Renal cortical epithelial cell (primary cell): ENCODE data around the gene LRGUK. TPM values are rescaled to one million over a fixed set of nuclear protein-coding genes. Genes with fewer than 3 reads are reported as not detected.
"Not testable (repeated sequence)": the region's sequence is repeated elsewhere in the genome, so short reads cannot be mapped to it uniquely, and the experiment has no call there.

Source experiments
- DNase-seq: peaks from one replicate; pipeline ENCODE4 v3.0.0-alpha.2; 2011; ENCODE audit warnings: low read depth
- total RNA-seq: library from RNA; depleted of rRNA; stranded (reverse); fragments of >200 nt; gene quantifications from 2 replicates; pipeline ENCODE4 v1.2.3, GENCODE V29; 2014

LRGUK gene
- total RNA-seq, 1 donor from 2014 or later = 0.94 TPM

GRCh38 chr7:134184767-134185166 is 57.6 kb downstream of the LRGUK start:
- no peak for DNase-seq

GRCh38 chr7:134186027-134186426 is 58.9 kb downstream of the LRGUK start:
- no peak for DNase-seq

DNA sequence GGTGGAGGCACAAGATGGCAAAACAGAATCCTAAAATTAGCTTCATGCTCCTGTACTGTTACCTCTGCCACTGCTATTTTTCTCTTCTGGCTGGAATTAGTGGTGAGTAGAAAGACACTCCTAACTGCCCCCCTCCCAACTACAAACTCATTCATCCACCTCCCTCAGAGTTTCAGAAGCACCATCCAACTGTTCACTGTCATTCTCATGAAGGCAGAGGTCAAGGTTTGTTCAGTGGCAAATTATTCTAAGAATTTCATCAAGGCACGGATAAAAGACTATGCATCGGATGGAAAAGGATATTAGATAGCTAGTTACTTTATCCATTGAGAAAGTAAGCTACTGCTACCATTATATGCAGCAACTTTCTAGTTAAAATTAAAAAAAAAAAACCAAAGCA is 59.7 kb downstream of the LRGUK start:
- DNase-seq = no peak

DNA sequence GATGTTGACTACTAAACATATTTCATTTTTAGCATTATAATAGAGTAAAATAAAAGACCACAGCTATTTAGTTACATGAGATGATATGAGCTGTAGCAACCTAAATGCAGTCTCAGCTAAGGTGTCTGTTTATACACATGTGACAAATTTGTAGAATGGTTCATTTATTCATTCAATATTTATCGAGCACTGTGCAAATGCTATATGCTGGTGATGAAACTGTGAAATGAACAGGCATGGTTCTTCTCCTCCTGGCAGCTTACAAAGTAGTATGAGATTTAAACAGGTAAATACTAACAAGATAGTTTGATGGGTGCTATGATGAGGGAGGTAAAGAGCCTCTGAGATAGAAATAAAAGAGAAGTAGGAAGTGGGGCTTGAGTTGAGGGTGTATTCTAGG is 60.8 kb downstream of the LRGUK start:
- DNase-seq = no peak

DNA sequence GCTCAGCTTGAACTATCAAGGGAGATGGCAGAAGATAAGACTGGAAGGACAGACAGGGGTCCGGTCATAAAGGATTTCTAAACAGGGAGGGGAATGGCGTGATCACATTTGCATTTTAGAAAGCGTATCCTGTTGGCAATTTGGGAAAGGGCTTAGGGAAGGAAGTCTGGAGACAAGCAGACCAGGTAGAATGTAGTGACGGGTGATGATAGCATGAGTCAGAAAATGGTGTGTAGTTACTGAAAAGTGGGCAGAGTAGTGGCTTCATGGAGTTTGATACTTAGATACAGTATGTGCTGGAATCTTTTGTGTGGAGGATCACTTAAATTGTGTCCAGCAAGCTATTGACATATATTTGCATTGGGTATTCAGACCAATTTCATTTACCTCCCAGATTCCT is 61.2 kb downstream of the LRGUK start:
- DNase-seq = no peak

DNA sequence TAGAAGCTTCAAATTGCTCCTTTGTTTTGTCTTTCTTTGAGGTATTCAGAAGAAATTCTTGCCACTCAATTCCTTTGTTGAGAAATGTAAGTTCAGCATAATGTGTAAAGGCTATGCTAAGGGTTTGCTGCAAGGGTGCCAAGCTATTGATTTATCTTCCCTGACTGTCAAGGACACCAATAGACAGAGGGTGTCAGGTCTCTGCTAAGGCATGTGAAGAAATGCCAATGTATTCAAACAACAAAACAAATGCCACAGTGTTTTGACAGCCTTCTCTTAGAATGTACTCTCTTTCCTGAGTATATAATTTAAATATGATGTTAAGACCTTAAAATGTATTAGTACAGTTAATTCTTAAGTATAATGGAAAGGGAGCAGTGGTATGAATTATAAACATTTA is 62.4 kb downstream of the LRGUK start:
- no peak for DNase-seq

GRCh38 chr7:134191876-134192275 is 64.7 kb downstream of the LRGUK start:
- no peak for DNase-seq

GRCh38 chr7:134193240-134193639 is 66.1 kb downstream of the LRGUK start:
- no peak for DNase-seq

- DNase-seq = no peak
Measured at GRCh38 chr7:134195252-134195651, 68.1 kb downstream of the LRGUK start.

- no peak for DNase-seq
Measured at GRCh38 chr7:134196439-134196838, 69.3 kb downstream of the LRGUK start.

GRCh38 chr7:134197345-134197744 is 70.2 kb downstream of the LRGUK start:
- no peak for DNase-seq

DNA sequence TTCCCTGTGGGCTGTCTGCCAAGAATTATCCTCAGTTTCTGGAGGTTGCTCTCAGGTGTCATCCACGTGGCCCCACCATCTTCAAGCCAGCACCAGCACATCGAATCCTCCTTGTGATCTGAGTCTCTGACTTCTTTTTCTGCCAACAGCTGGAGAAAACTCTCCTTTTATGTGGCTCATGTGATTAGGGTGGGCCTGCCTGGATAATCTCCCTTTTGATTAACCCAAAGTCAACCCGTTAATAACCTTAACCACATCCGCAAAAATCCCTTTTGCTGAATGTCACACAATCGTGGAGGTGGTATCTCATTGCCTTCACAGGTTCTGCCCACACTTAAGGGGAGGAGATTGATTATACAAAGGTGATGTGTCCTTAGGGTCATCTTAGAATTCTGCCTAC is 73.8 kb downstream of the LRGUK start:
- DNase-seq = no peak

DNA sequence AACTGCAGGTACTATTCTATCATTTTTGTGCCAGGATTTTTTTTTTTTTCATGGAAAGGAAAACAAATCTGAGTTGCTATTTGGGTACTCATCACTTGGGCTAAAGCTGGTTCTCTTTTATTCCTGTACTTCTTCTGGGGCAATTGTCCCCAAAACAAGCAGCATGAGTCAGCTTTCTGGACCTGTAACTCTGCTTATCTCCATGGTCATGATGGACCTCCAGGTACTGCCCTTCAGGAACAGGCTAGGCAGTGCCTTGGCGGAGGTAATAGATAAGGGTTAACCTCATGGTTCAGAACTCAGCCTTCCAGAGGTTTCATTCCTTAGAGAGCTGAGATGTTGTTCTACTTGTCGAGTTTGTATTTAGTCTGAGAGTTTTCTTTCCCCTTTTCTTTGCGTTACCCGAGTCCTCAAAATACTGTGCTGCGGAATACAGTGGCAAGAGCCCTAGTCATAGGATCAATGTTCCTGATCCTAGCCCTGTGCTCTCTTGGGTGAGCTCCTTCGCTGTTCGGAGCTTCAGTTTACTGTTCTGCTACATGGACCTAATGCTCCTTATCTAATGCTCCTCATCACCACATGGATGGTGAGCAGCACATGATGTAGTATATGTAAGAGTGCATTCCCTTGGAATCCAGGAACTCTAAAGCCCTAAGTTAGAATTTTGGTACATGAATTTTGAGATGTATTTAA is 74.6 kb downstream of the LRGUK start:
- no peak for DNase-seq

DNA sequence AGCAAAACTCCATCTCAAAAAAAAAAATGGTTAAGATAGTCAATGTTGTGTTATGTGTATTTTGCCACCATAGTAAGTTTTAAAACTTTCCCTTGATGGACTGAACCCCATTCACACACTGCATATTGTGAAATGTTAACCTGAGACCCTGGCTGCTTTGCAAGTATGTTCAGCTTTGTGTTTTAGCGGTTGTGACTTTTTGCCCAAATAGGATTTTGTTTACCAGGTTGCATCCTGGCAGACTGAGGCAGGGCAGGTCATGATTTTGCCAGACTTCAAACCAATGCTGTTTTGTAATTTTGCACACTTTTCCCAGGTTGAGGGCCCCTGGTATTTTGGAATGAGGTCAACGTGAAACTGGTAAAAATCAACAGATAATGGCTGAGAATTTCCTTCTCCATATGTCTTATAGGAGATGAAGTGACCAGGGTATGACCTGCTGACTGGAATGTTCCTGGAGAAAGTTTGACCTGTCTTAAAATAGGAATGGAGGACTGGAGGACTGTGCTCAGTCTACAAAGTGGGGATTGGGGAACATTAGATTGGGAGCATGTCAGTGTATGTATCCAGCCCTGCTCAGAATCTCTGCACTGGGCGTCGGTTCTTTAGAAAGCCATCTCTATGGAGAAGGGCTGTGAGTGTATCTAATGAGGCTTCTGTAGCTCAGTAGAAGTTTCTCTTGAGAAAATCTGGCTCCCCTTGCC is 76.2 kb downstream of the LRGUK start:
- DNase-seq = no peak

GRCh38 chr7:134209322-134210015 is 82.3 kb downstream of the LRGUK start:
- no peak for DNase-seq

DNA sequence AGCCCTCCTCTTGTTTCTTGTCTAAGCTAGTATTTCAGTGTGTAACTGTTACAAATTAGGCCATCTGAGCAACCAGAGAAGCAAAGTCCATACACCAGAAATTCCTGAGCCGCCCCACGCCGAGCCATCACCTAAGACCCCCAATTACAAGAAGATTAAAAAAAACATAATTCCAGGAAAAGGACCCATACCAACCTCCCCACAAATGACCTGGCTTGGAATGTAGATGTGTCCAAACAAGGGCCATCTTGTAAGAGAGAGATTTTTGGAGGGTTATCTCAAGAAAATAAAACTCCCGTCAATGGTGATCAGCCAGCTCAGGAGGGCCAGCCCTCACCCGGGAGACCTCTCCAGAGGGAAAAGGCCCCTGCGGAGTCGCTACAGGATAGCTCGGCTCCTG is 83.1 kb downstream of the LRGUK start:
- DNase-seq = no peak

DNA sequence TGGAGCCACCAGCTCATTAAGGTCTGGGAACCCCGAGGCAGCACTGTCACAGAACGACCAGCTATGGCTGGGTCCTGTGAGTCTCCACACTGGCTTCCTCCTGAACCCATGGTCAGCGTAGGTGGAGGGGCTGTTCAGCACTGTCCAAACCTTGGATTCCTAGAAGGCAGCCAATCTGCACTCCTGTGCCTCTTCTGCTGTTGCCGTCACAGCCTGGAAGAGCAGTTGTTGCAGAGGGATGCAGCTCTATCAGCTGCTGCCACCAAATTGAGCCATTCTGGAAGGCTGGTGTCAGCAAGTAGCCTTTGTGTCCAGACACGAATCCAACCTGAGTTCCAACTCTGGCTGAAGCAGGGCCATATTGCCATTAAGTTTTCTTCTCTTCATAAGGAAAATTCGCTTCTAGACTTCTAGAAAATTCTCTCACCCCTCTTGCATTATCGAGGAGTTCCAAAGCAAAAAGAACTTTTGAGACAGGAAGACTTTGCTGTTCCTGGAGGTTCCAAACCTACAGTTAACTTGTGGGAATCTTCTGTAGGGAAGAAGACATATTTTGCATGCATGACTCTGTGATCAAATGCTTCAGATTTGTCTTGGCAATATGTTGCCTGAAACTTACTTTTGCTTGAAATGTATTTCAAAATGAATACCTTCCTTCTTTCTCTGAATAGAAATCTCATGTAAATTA is 84.0 kb downstream of the LRGUK start:
- DNase-seq = no peak

DNA sequence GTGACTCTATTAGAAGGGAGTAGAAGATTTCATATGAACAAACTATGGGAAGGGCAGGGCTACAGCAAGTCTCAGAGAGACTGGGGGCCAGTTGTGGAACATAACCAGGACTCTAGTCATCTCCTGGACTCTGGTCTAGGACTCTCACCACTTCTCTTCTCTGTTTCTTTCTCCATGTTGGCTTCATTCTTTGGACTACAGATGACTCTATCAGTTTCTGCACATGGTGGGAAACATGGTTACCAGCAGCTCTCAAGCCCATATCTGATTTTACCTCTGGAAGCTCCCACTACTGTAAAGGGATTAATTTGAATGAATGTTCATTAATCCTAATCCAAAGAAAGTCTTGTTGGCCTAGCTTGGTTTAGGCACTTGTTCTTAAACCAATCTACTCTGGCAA is 84.7 kb downstream of the LRGUK start:
- no peak for DNase-seq

DNA sequence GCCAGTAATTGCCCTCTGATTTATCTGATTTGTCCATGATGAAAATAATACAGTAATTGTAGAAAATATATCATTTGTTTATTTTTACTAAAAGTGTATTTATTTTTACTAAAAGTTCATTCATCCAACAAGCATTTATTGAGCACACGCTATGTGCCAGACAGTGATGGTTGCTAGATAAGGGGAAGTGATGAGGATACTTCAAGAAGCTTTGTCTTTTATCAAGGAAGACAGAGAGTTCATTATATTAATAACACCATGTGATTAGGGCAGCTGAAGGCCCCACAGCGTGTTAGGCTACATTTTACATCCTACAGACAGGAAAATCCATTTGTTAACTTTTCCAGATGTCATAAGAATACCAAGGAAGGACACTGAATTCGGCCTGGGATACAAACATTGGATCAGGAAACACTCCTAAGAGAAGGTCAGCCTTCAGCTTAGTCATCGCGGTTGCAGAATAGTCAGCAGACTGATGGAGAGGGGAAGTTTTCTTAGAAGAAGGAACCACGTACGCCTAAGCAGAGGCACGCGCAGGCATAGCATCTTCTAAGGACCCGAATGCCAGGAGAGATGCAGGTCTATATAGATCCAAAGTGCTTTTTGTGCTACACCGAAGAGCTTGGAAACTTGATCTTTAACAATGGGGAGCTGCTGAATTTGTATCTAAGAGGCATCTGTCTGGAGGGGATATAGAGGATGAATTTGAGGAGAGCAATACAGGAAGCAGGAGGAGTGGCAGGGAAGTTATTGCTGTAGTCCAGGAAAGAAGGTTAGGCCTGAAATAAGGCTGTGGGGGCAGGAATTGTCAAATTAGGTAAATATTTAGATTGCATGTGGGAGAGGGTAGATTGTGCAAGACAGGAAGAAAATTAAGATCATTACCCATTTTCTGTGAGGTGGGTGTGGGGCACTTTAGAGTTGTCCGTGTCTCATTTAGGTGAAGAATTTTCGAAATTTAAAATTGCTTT is 85.7 kb downstream of the LRGUK start:
- DNase-seq = no peak

- DNase-seq = no peak
Measured at GRCh38 chr7:134220236-134220635, 93.1 kb downstream of the LRGUK start.

DNA sequence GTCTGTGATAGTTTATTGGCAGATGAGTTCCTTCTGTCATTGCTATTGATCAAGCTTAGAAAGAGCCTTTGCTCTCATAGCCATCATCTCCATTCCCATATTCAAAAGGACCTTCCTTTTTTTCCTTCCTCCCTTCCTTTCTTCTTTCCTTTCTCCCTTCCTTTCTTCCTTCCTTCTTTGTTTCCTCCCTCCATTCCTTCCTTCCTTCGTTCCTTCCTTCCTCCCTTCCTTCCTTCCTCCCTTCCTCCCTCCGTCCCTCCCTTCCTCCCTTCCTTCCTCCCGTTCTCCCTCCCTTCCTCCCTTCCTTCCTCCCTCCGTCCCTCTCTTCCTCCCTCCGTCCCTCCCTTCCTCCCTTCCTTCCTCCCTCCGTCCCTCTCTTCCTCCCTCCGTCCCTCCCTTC is 104.2 kb downstream of the LRGUK start:
- not testable (repeated sequence) for DNase-seq
